Endothelial cell of umbilical vein (primary cell): ENCODE measurements around the gene NPTX1.

ENCODE experiments used
- CTCF ChIP-seq, 2 donors: IDR thresholded peaks; 1 replicate in 1 of 2; 2 replicates in 1 of 2; pipeline ENCODE4 v1.5.1; 2011; ENCODE audit warnings: low read length in 2 of 2, mild to moderate bottlenecking in 2 of 2, moderate library complexity in 2 of 2, control low read depth in 1 of 2, inconsistent platforms in 1 of 2, low read depth in 1 of 2; ENCODE audit not compliant: insufficient read depth in 1 of 2; ENCODE audit errors: extremely low read depth in 1 of 2
- EZH2 ChIP-seq: IDR thresholded peaks from 2 replicates; pipeline ENCODE4 v1.6.1; 2012; ENCODE audit warnings: borderline replicate concordance, low read depth, mild to moderate bottlenecking, moderate library complexity, low read length, inconsistent platforms; ENCODE audit not compliant: severe bottlenecking
- POLR2AphosphoS5 ChIP-seq: IDR thresholded peaks from 2 replicates; pipeline ENCODE4 v1.6.1; 2012; ENCODE audit warnings: low read depth, mild to moderate bottlenecking, control low read depth, low read length, moderate library complexity; ENCODE audit not compliant: insufficient read depth
- TF ChIP-seq, protein P1 (sequence below): IDR thresholded peaks from 2 replicates; pipeline ENCODE4 v1.6.1; 2011; ENCODE audit not compliant: insufficient read depth, insufficient read length

GRCh38 chr17:80419255-80419654, 57.2 kb downstream of the NPTX1 start:
- TF ChIP-seq, protein P1, sequence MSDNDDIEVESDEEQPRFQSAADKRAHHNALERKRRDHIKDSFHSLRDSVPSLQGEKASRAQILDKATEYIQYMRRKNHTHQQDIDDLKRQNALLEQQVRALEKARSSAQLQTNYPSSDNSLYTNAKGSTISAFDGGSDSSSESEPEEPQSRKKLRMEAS: no peak
- no peak for TF ChIP-seq CTCF (IDR thresholded peaks at IDR 0.05; ENCODE audit: extremely low read depth in 1 of 2, insufficient read depth in 1 of 2, low read depth in 1 of 2, low read length in 2 of 2)
- TF ChIP-seq POLR2AphosphoS5: no peak
- no peak for TF ChIP-seq EZH2
